ENCODE data around the gene COL26A1. TPM values are rescaled to one million over a fixed set of nuclear protein-coding genes. Genes with fewer than 3 reads are reported as not detected.

The COL26A1 gene
- total and polyA plus RNA-seq, 4 donors, result 0.05 to 4.7 (median 0.28) TPM

DNA sequence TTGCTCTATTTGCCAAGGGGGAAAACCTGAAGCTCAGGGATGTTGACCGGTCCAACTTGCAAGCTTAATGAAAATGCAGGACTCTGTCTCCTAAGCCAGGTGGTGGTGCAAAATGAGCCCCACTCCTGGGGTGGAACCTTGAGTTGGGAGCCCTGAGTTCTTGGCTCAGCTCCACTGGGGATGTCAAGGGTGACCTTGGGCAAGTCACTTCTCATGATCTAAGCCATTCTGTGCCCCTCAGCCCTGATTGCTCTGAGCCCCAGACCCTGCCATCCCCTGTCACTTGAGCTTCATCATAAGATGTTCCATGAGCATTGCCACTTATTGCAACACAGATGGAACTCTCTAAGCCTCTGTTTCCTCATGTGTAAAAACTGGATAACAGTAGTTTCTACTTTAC is 232.6 kb downstream of the COL26A1 start:
- Histone ChIP-seq H3K4me1 (ENCODE audit: control insufficient read depth in 5 of 5, insufficient read depth in 5 of 5, low read length in 5 of 5) (peaks cover 0 to 13% (median 0%) of the 10 kb centered on the region in 5 donors), H3K36me3 (ENCODE audit: control insufficient read depth in 4 of 4, insufficient read depth in 4 of 4, low read length in 4 of 4) (no peaks in the 10 kb centered on the region), H3K27ac (ENCODE audit: low read depth in 1 of 2, low read length in 1 of 2) (no peak overlapping the region), H3K9me3 (ENCODE audit: control insufficient read depth in 4 of 4, insufficient read depth in 3 of 4, low read length in 3 of 4) (no peaks in the 10 kb centered on the region), H3K9ac (ENCODE audit: insufficient read depth in 1 of 2, low read length in 2 of 2) (no peak overlapping the region), H3K27me3 (ENCODE audit: control insufficient read depth in 3 of 3, insufficient read depth in 3 of 3, low read length in 2 of 3) (no peaks in the 10 kb centered on the region), H3K4me3 (no peak overlapping the region)
- TF ChIP-seq CTCF (IDR thresholded peaks at IDR 0.05; ENCODE audit: control extremely low read depth, extremely low read depth), result no peak
- WGBS, 2 donors, result 91 to 100% methylated on average over 1 of the region's 1 CpG
- DNase-seq, result no peak
- no peak for ATAC-seq (ENCODE audit: insufficient read depth, low FRiP score)

- no peaks in the 10 kb centered on the region for H3K9me3 ChIP-seq (ENCODE audit: control insufficient read depth in 4 of 4, insufficient read depth in 3 of 4, low read length in 3 of 4)
- no peak overlapping the region for H3K4me3 ChIP-seq
- H3K4me1 ChIP-seq (ENCODE audit: control insufficient read depth in 5 of 5, insufficient read depth in 5 of 5, low read length in 5 of 5), result peaks cover 0 to 13% (median 0%) of the 10 kb centered on the region in 5 donors
- no peaks in the 10 kb centered on the region for H3K27me3 ChIP-seq (ENCODE audit: control insufficient read depth in 3 of 3, insufficient read depth in 3 of 3, low read length in 2 of 3)
- H3K36me3 ChIP-seq (ENCODE audit: control insufficient read depth in 4 of 4, insufficient read depth in 4 of 4, low read length in 4 of 4), result no peaks in the 10 kb centered on the region
- ATAC-seq (ENCODE audit: insufficient read depth, low FRiP score) (no peak), DNase-seq (no peak)
- no peak overlapping the region for H3K27ac ChIP-seq (ENCODE audit: low read depth in 1 of 2, low read length in 1 of 2)
- no peak for TF ChIP-seq CTCF (IDR thresholded peaks at IDR 0.05; ENCODE audit: control extremely low read depth, extremely low read depth)
- 84 to 91% methylated on average over 4 of the region's 4 CpGs for WGBS, 2 donors
- H3K9ac ChIP-seq (ENCODE audit: insufficient read depth in 1 of 2, low read length in 2 of 2), result no peak overlapping the region
Observed at GRCh38 chr7:101595766-101596537, 233.3 kb downstream of the COL26A1 start.

GRCh38 chr7:101596898-101597297 is 234.2 kb downstream of the COL26A1 start:
- Histone ChIP-seq H3K27ac (ENCODE audit: low read depth in 1 of 2, low read length in 1 of 2) (no peak overlapping the region), H3K36me3 (ENCODE audit: control insufficient read depth in 4 of 4, insufficient read depth in 4 of 4, low read length in 4 of 4) (no peaks in the 10 kb centered on the region), H3K4me3 (no peak overlapping the region), H3K4me1 (ENCODE audit: control insufficient read depth in 5 of 5, insufficient read depth in 5 of 5, low read length in 5 of 5) (peaks cover 0 to 13% (median 0%) of the 10 kb centered on the region in 5 donors), H3K9ac (ENCODE audit: insufficient read depth in 1 of 2, low read length in 2 of 2) (no peak overlapping the region), H3K9me3 (ENCODE audit: control insufficient read depth in 4 of 4, insufficient read depth in 3 of 4, low read length in 3 of 4) (no peaks in the 10 kb centered on the region), H3K27me3 (ENCODE audit: control insufficient read depth in 3 of 3, insufficient read depth in 3 of 3, low read length in 2 of 3) (no peaks in the 10 kb centered on the region)
- ATAC-seq (ENCODE audit: insufficient read depth, low FRiP score), result no peak
- TF ChIP-seq CTCF (IDR thresholded peaks at IDR 0.05; ENCODE audit: control extremely low read depth, extremely low read depth), result no peak
- 40 to 62% methylated on average over 1 of the region's 1 CpG for WGBS, 2 donors
- DNase-seq, result no peak
